GM18519 (cell line): ENCODE results near the gene KLHL7.
"Not testable (repeated sequence)": the region's sequence is repeated elsewhere in the genome, so short reads cannot be mapped to it uniquely, and the experiment has no call there.

ENCODE experiments used
- ATAC-seq: cut with Tn5 transposase; IDR thresholded peaks from one replicate; pipeline ENCODE4 v1.9.1; 2021; ENCODE audit warnings: mild to moderate bottlenecking, moderate library complexity; ENCODE audit not compliant: unreplicated experiment, low FRiP score

Gene KLHL7

GRCh38 chr7:23211589-23211988, 106.0 kb downstream of the KLHL7 start:
- no peak for ATAC-seq

- ATAC-seq = no peak
Observed at GRCh38 chr7:23212395-23212794, 106.8 kb downstream of the KLHL7 start.

GRCh38 chr7:23212841-23213240, 107.3 kb downstream of the KLHL7 start:
- no peak for ATAC-seq

- ATAC-seq = no peak
Observed at GRCh38 chr7:23213755-23214154, 108.2 kb downstream of the KLHL7 start.

- ATAC-seq = no peak
Observed at GRCh38 chr7:23214423-23214822, 108.8 kb downstream of the KLHL7 start.

- no peak for ATAC-seq
Observed at GRCh38 chr7:23214938-23215337, 109.4 kb downstream of the KLHL7 start.

- no peak for ATAC-seq
Observed at GRCh38 chr7:23216021-23216420, 110.4 kb downstream of the KLHL7 start.

- no peak for ATAC-seq
Observed at GRCh38 chr7:23218196-23218595, 112.6 kb downstream of the KLHL7 start.

GRCh38 chr7:23220690-23221305, 115.2 kb downstream of the KLHL7 start:
- ATAC-seq = no peak

- ATAC-seq = no peak
Observed at GRCh38 chr7:23222439-23223030, 117.0 kb downstream of the KLHL7 start.

- not testable (repeated sequence) for ATAC-seq
Observed at GRCh38 chr7:23224364-23224763, 118.8 kb downstream of the KLHL7 start.

GRCh38 chr7:23226844-23227450, 121.4 kb downstream of the KLHL7 start:
- no peak for ATAC-seq
